Femur (tissue), 1 donor: ENCODE results near the gene CACNG1.
"Not testable (repeated sequence)": the region's sequence is repeated elsewhere in the genome, so short reads cannot be mapped to it uniquely, and the experiment has no call there.

Source experiments
- DNase-seq: peaks from one replicate; pipeline ENCODE4 v3.0.0-alpha.2; 2017

The CACNG1 gene

DNA sequence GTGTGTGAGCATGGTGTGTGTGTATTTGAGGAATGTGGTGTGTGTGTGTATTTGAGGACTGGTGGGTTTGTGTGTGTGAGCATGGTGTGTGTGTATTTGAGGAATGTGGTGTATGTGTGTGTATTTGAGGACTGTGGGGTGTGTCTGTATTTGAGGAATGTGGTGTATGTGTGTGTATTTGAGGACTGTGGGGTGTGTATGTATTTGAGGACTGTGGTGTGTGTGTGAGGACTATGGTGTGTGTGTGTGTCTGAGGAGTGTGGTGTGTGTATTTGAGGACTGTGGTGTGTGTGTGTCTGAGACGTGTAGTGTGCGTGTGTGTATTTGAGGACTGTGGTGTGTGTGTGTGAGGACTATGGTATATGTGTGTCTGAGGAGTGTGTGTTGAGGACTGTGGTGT is 18.0 kb upstream of the CACNG1 start:
- no peak for DNase-seq

GRCh38 chr17:67027031-67027628 is 17.2 kb upstream of the CACNG1 start:
- peak; percentile 25 for DNase-seq

- no peak for DNase-seq
Observed at GRCh38 chr17:67030641-67031040, 13.7 kb upstream of the CACNG1 start.

GRCh38 chr17:67032382-67032781 is 12.0 kb upstream of the CACNG1 start:
- no peak for DNase-seq

- DNase-seq: no peak
Observed at GRCh38 chr17:67032985-67033384, 11.4 kb upstream of the CACNG1 start.

DNA sequence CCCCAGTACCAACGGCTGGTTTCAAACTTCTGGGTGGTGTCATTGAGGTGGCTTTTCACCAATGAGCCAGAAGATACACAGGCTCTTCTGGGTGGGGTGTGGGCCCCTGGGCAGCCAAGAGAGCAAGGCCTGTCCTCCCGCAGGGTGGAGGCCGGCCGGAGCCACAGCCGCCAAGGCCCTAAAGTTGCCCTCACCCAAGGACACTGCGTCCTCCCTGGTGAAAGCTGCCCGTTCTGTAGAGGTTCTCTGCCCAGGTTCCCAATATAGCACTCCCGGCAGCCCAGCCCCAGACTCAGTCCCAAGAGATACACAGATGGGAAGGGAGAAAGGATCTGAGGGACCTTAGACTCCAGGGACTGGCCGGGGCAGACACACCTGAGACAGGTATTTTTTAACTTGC is 10.7 kb upstream of the CACNG1 start:
- no peak for DNase-seq

GRCh38 chr17:67035131-67036083 is 8.9 kb upstream of the CACNG1 start:
- no peak for DNase-seq

DNA sequence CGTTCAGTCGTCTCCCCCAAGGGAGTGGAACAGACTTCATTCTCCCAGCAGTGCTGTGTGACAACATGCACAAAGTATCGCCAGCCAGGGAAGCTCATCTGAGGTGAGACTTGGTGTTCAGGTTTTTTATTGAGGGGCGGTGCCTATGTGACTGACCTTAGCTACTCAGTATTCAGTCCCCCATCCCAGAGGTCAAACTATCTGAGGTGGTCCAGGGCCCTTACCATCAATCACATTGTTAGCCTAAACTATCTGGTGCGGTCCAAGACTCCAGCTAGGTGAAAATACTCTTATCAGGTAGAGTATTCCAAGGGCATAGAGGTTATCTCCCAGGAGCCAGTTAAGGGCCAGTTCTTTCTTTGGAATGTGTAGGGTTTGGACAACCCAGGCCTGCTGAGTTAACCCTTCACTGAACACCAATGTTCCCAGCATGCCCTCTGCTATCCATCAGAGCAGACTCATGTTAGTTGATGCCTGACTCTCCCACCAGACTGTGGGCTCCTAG is 5.4 kb upstream of the CACNG1 start:
- DNase-seq: no peak

DNA sequence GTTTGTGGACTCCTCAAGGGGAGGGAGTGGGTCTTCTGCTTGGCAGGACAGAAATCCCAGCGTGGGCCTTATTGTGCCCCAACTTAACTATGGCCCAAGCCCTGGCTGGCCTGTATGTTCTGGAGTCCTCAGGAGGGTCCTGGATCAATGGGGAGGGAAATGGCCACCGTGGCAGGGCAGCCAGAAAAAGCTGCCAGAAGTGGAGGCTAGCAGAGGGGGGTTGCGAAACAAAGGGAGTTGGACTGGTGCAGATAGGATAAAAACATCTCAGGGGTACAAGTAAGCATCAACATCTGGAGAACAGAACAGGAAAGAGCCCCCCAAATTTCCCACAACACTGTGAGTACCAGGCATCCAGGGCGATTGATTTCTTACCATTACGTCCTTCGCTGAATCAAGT is 3.7 kb upstream of the CACNG1 start:
- DNase-seq: no peak

GRCh38 chr17:67041119-67041518 is 3.2 kb upstream of the CACNG1 start:
- DNase-seq: not testable (repeated sequence)

DNA sequence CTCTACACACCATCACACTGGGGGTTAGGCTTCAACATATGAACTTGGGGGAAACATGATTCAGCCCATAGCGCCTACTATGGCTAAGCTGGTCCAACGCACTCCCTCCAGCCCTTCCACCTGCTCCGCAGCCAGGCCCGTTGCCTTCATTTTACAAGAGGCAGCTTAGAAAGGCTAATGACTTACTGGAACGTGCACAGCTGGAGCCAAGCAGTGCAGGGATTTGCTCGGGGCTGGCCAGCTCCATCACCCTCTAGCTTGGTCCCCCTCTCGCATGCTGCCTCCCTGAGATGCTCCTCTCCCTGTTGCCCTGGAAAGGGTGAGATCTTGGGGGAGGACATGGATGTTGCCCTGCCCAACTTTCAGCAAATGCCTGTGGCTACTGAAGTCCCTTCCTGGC is 2.8 kb upstream of the CACNG1 start:
- no peak for DNase-seq

GRCh38 chr17:67041941-67042899 is 2.1 kb upstream of the CACNG1 start:
- no peak for DNase-seq

DNA sequence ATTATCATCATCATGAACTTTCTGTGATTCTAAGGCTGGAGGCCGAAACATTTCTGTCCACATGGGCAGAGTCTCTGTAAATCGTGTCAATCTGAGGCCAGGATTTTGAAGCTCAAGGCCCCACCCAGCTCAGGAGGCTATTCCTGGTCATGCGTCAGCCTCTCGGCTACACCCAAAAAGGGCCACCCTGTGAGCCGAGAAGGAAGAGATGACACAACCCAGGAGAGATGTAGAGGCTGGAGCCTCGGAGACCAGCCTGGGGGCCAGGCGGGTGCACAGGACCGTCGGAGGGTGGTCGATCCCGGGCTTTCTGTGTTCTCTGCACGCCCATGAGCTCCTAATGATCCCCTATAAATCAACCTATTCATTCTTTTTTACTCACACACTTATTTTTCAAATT is 1.1 kb upstream of the CACNG1 start:
- DNase-seq: no peak

GRCh38 chr17:67044940-67045339 is 586 bp downstream of the CACNG1 start:
- DNase-seq: no peak

DNA sequence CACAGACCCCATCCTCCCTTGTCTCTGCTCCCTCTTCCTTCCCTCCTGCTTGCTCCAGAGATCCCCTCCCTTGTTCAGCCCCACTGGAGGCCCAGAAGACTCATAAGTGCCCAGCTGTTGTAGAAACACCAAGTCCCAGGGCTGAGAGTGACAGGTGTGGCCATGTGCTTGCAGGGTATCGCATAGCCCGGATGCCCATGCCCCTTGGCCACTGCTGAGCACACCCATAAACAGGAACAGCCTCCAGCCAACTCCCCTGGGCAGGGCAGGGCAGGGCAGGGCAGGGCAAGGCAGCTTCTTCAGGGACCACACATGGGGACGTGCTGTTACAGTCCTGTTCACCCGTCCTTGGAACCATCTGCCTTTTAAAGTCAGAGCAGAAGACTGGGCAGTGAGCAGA is 2.0 kb downstream of the CACNG1 start:
- DNase-seq: peak; percentile 66

DNA sequence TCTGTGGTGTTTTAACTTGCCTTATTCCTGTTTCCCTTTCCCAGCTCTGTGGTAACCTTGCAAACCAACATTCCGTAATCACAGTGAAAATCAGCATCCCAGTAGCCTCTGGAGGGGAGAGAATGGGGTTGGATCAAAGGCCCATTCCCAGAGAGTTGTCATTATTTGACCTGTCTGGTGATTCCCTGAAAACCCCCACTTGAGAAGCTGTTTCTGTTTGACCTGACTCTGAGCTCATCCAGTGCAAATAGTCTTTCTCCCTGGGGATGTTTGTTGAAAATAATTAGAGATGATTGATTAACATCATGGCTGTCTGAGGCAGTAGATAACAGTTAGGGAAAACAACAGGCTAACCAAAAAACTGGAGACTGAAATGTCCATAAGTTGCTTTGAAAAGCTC is 3.0 kb downstream of the CACNG1 start:
- DNase-seq: no peak

GRCh38 chr17:67049025-67049739 is 4.8 kb downstream of the CACNG1 start:
- no peak for DNase-seq

- DNase-seq: no peak
Observed at GRCh38 chr17:67050066-67050465, 5.7 kb downstream of the CACNG1 start.

DNA sequence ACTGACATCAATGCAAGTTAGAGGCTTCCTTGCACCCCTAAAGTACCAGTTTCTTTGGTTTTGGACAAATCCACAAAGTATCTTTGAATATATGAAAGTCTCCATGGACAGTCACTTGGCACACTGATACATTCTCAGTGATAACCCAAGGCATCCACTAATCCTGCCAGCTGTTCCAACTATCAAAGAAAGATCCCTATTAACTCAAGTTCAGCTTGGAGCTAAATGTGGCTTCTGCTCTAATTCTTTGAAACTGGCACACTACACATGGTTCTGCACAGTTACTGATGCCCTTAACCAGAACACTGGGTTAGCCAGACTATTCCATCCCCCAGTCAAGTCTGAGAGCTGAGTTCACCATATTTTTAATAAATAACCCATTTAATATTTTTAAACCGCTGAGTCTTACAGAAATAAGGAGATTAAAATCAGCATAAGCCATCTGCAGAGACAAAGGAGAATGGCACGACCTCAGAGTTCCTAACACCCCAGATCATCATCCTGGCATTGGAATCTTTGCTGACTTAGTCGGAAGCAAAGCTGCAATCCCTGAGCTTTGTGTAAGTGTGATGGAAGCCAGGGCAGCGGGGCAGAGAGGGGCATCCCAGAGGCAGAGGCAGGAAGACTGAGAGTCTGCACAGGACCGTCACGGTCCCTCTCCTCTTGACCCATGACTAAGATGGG is 6.3 kb downstream of the CACNG1 start:
- no peak for DNase-seq

DNA sequence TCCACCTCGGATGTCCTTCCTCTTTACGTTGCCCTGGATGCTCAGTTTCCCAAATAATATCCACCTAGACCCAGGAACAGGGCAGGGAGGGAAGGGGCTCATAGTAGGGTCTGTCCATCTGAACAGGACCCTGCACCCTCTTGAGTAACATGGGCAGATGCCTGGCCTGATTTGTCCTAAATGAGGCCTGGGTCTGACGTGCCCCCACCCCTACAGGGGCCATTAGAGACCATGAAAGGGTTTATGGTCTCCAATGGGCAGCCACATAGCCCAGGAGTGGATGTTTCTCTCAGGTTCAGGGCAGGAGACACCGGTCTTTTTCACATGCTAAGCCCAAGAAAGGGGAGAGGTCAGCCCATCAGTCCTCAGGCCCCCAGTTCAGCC is 6.8 kb downstream of the CACNG1 start:
- no peak for DNase-seq

- no peak for DNase-seq
Observed at GRCh38 chr17:67051837-67052236, 7.5 kb downstream of the CACNG1 start.
